CD4-positive, alpha-beta T cell treated with Interleukin-4 for 4 hours (primary cell): Measurements from ENCODE around the gene IFT81.
"Not testable (repeated sequence)": the region's sequence is repeated elsewhere in the genome, so short reads cannot be mapped to it uniquely, and the experiment has no call there.

Experiments
- DNase-seq: peaks from one replicate; pipeline ENCODE4 v3.0.0-alpha.2; 2020

IFT81 gene

GRCh38 chr12:110109037-110109836, 14.9 kb upstream of the IFT81 start:
- no peak for DNase-seq

- no peak for DNase-seq
Measured at GRCh38 chr12:110109837-110110535, 14.2 kb upstream of the IFT81 start.

GRCh38 chr12:110111476-110112334, 12.5 kb upstream of the IFT81 start:
- DNase-seq: no peak

GRCh38 chr12:110112335-110112660, 11.9 kb upstream of the IFT81 start:
- no peak for DNase-seq

GRCh38 chr12:110114528-110114937, 9.6 kb upstream of the IFT81 start:
- no peak for DNase-seq

- no peak for DNase-seq
Measured at GRCh38 chr12:110115675-110116074, 8.5 kb upstream of the IFT81 start.

GRCh38 chr12:110116623-110117022, 7.5 kb upstream of the IFT81 start:
- no peak for DNase-seq

GRCh38 chr12:110117210-110117609, 6.9 kb upstream of the IFT81 start:
- not testable (repeated sequence) for DNase-seq

- no peak for DNase-seq
Measured at GRCh38 chr12:110117956-110118685, 6.0 kb upstream of the IFT81 start.

GRCh38 chr12:110122929-110123328, 1.2 kb upstream of the IFT81 start:
- DNase-seq: no peak

GRCh38 chr12:110123919-110124268, 263 bp upstream of the IFT81 start:
- DNase-seq: no peak

GRCh38 chr12:110126557-110126956, 2.4 kb downstream of the IFT81 start:
- DNase-seq: no peak

GRCh38 chr12:110134691-110135411, 10.7 kb downstream of the IFT81 start:
- no peak for DNase-seq

- no peak for DNase-seq
Measured at GRCh38 chr12:110135806-110136205, 11.6 kb downstream of the IFT81 start.

- no peak for DNase-seq
Measured at GRCh38 chr12:110137786-110138185, 13.6 kb downstream of the IFT81 start.

GRCh38 chr12:110141389-110141788, 17.2 kb downstream of the IFT81 start:
- no peak for DNase-seq

GRCh38 chr12:110146986-110147385, 22.8 kb downstream of the IFT81 start:
- DNase-seq: no peak

- no peak for DNase-seq
Measured at GRCh38 chr12:110149086-110149660, 25.0 kb downstream of the IFT81 start.

- DNase-seq: no peak
Measured at GRCh38 chr12:110156766-110157165, 32.6 kb downstream of the IFT81 start.

GRCh38 chr12:110157539-110157938, 33.4 kb downstream of the IFT81 start:
- DNase-seq: no peak

GRCh38 chr12:110159671-110160245, 35.6 kb downstream of the IFT81 start:
- no peak for DNase-seq
